Measurements from ENCODE around the gene CUTC. TPM values are rescaled to one million over a fixed set of nuclear protein-coding genes. Genes with fewer than 3 reads are reported as not detected.

CUTC gene
- total RNA-seq, 1 experiment from 2014 or later: 22.9 TPM

- H3K27me3 ChIP-seq (ENCODE audit: low read length): no peaks in the 10 kb centered on the region
- no peak overlapping the region for H2AFZ ChIP-seq (ENCODE audit: low read length)
- no peaks in the 10 kb centered on the region for H3K79me2 ChIP-seq (ENCODE audit: low read length)
- peaks cover 22% of the 10 kb centered on the region; the same call in 1 of the 2 replicates for H3K36me3 ChIP-seq (ENCODE audit: insufficient read depth, low read length)
- H3K9me2 ChIP-seq (replicated peaks; ENCODE audit: insufficient read depth, low read length): no peaks in the 10 kb centered on the region
- no peak overlapping the region for H3K4me2 ChIP-seq (ENCODE audit: low read depth, low read length, poor library complexity, severe bottlenecking)
- no peaks in the 10 kb centered on the region for H3K4me1 ChIP-seq (ENCODE audit: low read length)
- peak; percentile 19 for DNase-seq
- H3K9ac ChIP-seq (ENCODE audit: low read length): no peak overlapping the region
- no peak overlapping the region for H3K27ac ChIP-seq (ENCODE audit: low read length)
- no peak overlapping the region for H3K4me3 ChIP-seq (ENCODE audit: low read length)
- no peaks in the 10 kb centered on the region for H3K9me3 ChIP-seq (ENCODE audit: low read length)
- H4K20me1 ChIP-seq (ENCODE audit: insufficient read depth, low read depth, low read length): no peaks in the 10 kb centered on the region
These were observed 23.5 kb upstream of the CUTC start for GRCh38 chr10:99708428-99709012.

- Histone ChIP-seq H3K9ac (ENCODE audit: low read length) (no peak overlapping the region), H2AFZ (ENCODE audit: low read length) (no peak overlapping the region), H3K79me2 (ENCODE audit: low read length) (no peaks in the 10 kb centered on the region), H3K27ac (ENCODE audit: low read length) (no peak overlapping the region), H3K4me2 (ENCODE audit: low read depth, low read length, poor library complexity, severe bottlenecking) (no peak overlapping the region), H3K4me3 (ENCODE audit: low read length) (no peak overlapping the region), H3K9me2 (replicated peaks; ENCODE audit: insufficient read depth, low read length) (no peaks in the 10 kb centered on the region), H3K9me3 (ENCODE audit: low read length) (no peaks in the 10 kb centered on the region), H3K4me1 (ENCODE audit: low read length) (no peaks in the 10 kb centered on the region), H3K36me3 (ENCODE audit: insufficient read depth, low read length) (peaks cover 29% of the 10 kb centered on the region; the same call in 1 of the 2 replicates), H3K27me3 (ENCODE audit: low read length) (no peaks in the 10 kb centered on the region), H4K20me1 (ENCODE audit: insufficient read depth, low read depth, low read length) (no peaks in the 10 kb centered on the region)
- DNase-seq: peak; percentile 37
These were observed 22.4 kb upstream of the CUTC start for GRCh38 chr10:99709480-99710229.

GRCh38 chr10:99711129-99711719 is 20.8 kb upstream of the CUTC start:
- H3K9me2 ChIP-seq (replicated peaks; ENCODE audit: insufficient read depth, low read length): no peaks in the 10 kb centered on the region
- peak; percentile 84 for DNase-seq
- no peak overlapping the region for H3K9ac ChIP-seq (ENCODE audit: low read length)
- H3K4me2 ChIP-seq (ENCODE audit: low read depth, low read length, poor library complexity, severe bottlenecking): no peak overlapping the region
- H3K36me3 ChIP-seq (ENCODE audit: insufficient read depth, low read length): peaks cover 32% of the 10 kb centered on the region
- no peaks in the 10 kb centered on the region for H3K79me2 ChIP-seq (ENCODE audit: low read length)
- H2AFZ ChIP-seq (ENCODE audit: low read length): no peak overlapping the region
- H3K4me3 ChIP-seq (ENCODE audit: low read length): no peak overlapping the region
- H3K4me1 ChIP-seq (ENCODE audit: low read length): no peaks in the 10 kb centered on the region
- H3K9me3 ChIP-seq (ENCODE audit: low read length): no peaks in the 10 kb centered on the region
- no peaks in the 10 kb centered on the region for H4K20me1 ChIP-seq (ENCODE audit: insufficient read depth, low read depth, low read length)
- no peak overlapping the region for H3K27ac ChIP-seq (ENCODE audit: low read length)
- H3K27me3 ChIP-seq (ENCODE audit: low read length): no peaks in the 10 kb centered on the region

- H2AFZ ChIP-seq (ENCODE audit: low read length): no peak overlapping the region
- peaks cover 43% of the 10 kb centered on the region for H3K36me3 ChIP-seq (ENCODE audit: insufficient read depth, low read length)
These were observed 17.6 kb upstream of the CUTC start for GRCh38 chr10:99714446-99714845.

GRCh38 chr10:99720387-99720786 is 11.6 kb upstream of the CUTC start:
- H3K9ac ChIP-seq (ENCODE audit: low read length): no peak overlapping the region
- H2AFZ ChIP-seq (ENCODE audit: low read length): no peak overlapping the region
- no peak overlapping the region for H3K27ac ChIP-seq (ENCODE audit: low read length)

More at GRCh38 chr10:99714446-99714845, 17.6 kb upstream of the CUTC start:
- no peak overlapping the region for H3K27ac ChIP-seq (ENCODE audit: low read length)
- H3K27me3 ChIP-seq (ENCODE audit: low read length): no peaks in the 10 kb centered on the region
- no peaks in the 10 kb centered on the region for H3K4me1 ChIP-seq (ENCODE audit: low read length)
- no peak overlapping the region for H3K9ac ChIP-seq (ENCODE audit: low read length)
- no peaks in the 10 kb centered on the region for H3K79me2 ChIP-seq (ENCODE audit: low read length)
- H3K4me3 ChIP-seq (ENCODE audit: low read length): no peak overlapping the region
- H4K20me1 ChIP-seq (ENCODE audit: insufficient read depth, low read depth, low read length): no peaks in the 10 kb centered on the region
- no peaks in the 10 kb centered on the region for H3K9me3 ChIP-seq (ENCODE audit: low read length)
- no peaks in the 10 kb centered on the region for H3K9me2 ChIP-seq (replicated peaks; ENCODE audit: insufficient read depth, low read length)
- DNase-seq: no peak
- no peak overlapping the region for H3K4me2 ChIP-seq (ENCODE audit: low read depth, low read length, poor library complexity, severe bottlenecking)

GRCh38 chr10:99730026-99730425 is 2.0 kb upstream of the CUTC start:
- Histone ChIP-seq H2AFZ (ENCODE audit: low read length) (no peak overlapping the region), H3K9ac (ENCODE audit: low read length) (no peak overlapping the region), H3K4me1 (ENCODE audit: low read length) (peaks cover 22% of the 10 kb centered on the region), H3K4me3 (ENCODE audit: low read length) (peak overlapping the region; percentile 92; the same call in 1 of the 2 replicates), H3K9me2 (replicated peaks; ENCODE audit: insufficient read depth, low read length) (no peaks in the 10 kb centered on the region), H3K27ac (ENCODE audit: low read length) (no peak overlapping the region), H3K9me3 (ENCODE audit: low read length) (no peaks in the 10 kb centered on the region), H4K20me1 (ENCODE audit: insufficient read depth, low read depth, low read length) (no peaks in the 10 kb centered on the region), H3K79me2 (ENCODE audit: low read length) (peaks cover 60% of the 10 kb centered on the region), H3K36me3 (ENCODE audit: insufficient read depth, low read length) (peaks cover 29% of the 10 kb centered on the region; the same call in 1 of the 2 replicates), H3K27me3 (ENCODE audit: low read length) (no peaks in the 10 kb centered on the region), H3K4me2 (ENCODE audit: low read depth, low read length, poor library complexity, severe bottlenecking) (peak overlapping the region; percentile 80)
- no peak for DNase-seq

More at GRCh38 chr10:99720387-99720786, 11.6 kb upstream of the CUTC start:
- Histone ChIP-seq H3K27me3 (ENCODE audit: low read length) (no peaks in the 10 kb centered on the region), H3K9me3 (ENCODE audit: low read length) (no peaks in the 10 kb centered on the region), H3K4me1 (ENCODE audit: low read length) (no peaks in the 10 kb centered on the region), H3K9me2 (replicated peaks; ENCODE audit: insufficient read depth, low read length) (no peaks in the 10 kb centered on the region), H3K4me2 (ENCODE audit: low read depth, low read length, poor library complexity, severe bottlenecking) (no peak overlapping the region), H3K36me3 (ENCODE audit: insufficient read depth, low read length) (peaks cover 41% of the 10 kb centered on the region), H3K4me3 (ENCODE audit: low read length) (no peak overlapping the region), H4K20me1 (ENCODE audit: insufficient read depth, low read depth, low read length) (no peaks in the 10 kb centered on the region), H3K79me2 (ENCODE audit: low read length) (0 out of 2 replicates have a peak, but pooled peaks cover 3% of the 10 kb centered on the region)
- DNase-seq: no peak

GRCh38 chr10:99731306-99732032 is 565 bp upstream of the CUTC start:
- no peak for DNase-seq
- H2AFZ ChIP-seq (ENCODE audit: low read length): peak overlapping the region; percentile 69
- H3K27me3 ChIP-seq (ENCODE audit: low read length): no peaks in the 10 kb centered on the region
- no peaks in the 10 kb centered on the region for H3K9me2 ChIP-seq (replicated peaks; ENCODE audit: insufficient read depth, low read length)
- H4K20me1 ChIP-seq (ENCODE audit: insufficient read depth, low read depth, low read length): no peaks in the 10 kb centered on the region
- peaks cover 22% of the 10 kb centered on the region for H3K4me1 ChIP-seq (ENCODE audit: low read length)
- H3K36me3 ChIP-seq (ENCODE audit: insufficient read depth, low read length): peaks cover 27% of the 10 kb centered on the region
- no peaks in the 10 kb centered on the region for H3K9me3 ChIP-seq (ENCODE audit: low read length)
- H3K79me2 ChIP-seq (ENCODE audit: low read length): peaks cover 72% of the 10 kb centered on the region
- H3K27ac ChIP-seq (ENCODE audit: low read length): peak overlapping the region; percentile 39; the same call in 1 of the 2 replicates
- peak overlapping the region; percentile 92 for H3K4me3 ChIP-seq (ENCODE audit: low read length)
- peak overlapping the region; percentile 93 for H3K9ac ChIP-seq (ENCODE audit: low read length)
- H3K4me2 ChIP-seq (ENCODE audit: low read depth, low read length, poor library complexity, severe bottlenecking): peak overlapping the region; percentile 80
